SK-N-SH (cell line): ENCODE data around the gene PRDX5.

Experiments used
- FOXJ3 ChIP-seq: sonication (generic); formaldehyde crosslinking; IDR thresholded peaks from 2 replicates; pipeline ENCODE4 v1.5.1; 2020; ENCODE audit warnings: mild to moderate bottlenecking, missing genetic modification reagents
- POLR2AphosphoS5 ChIP-seq: IDR thresholded peaks from 2 replicates; pipeline ENCODE4 v1.6.1; 2012; ENCODE audit warnings: low read depth, low read length
- REST ChIP-seq: IDR thresholded peaks from 2 replicates; pipeline ENCODE4 v1.6.1; 2012; ENCODE audit warnings: mild to moderate bottlenecking, low read depth, low read length, moderate library complexity
- RFX5 ChIP-seq: IDR thresholded peaks from 2 replicates; pipeline ENCODE4 v1.6.1; 2012; ENCODE audit warnings: mild to moderate bottlenecking, improper control_type of control experiment, low read length
- TF ChIP-seq, protein P1 (sequence below): IDR thresholded peaks from 2 replicates; pipeline ENCODE4 v1.4.0; 2012; ENCODE audit warnings: low read depth
- TF ChIP-seq, protein P2 (sequence below): fragments of 200-600 bp; sonication (generic); IDR thresholded peaks from 2 replicates; pipeline ENCODE4 v1.6.1; 2017; ENCODE audit warnings: antibody characterized with exemption, mild to moderate bottlenecking, moderate library complexity

DNA sequence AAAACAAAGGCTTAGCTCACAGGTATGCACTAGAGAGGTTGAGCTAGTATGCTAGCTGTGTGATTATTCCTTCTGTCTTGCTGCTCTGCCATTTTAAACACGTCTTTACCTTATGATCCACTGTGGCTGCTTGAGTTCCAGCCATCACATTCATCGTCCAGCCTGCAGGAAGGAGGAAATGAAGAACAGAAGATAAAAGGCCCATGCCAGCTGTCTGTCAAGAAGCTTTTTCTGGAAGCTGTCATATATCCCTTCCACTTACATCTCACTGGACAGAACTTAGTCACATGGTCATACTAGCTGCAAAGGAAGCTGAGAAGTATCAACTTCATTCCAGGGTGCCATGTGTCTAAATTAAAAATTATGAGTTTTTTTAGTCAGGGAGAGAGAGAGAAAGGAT is 9.5 kb downstream of the PRDX5 start:
- TF ChIP-seq, protein P1, sequence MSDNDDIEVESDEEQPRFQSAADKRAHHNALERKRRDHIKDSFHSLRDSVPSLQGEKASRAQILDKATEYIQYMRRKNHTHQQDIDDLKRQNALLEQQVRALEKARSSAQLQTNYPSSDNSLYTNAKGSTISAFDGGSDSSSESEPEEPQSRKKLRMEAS = no peak
- TF ChIP-seq, protein P2, sequence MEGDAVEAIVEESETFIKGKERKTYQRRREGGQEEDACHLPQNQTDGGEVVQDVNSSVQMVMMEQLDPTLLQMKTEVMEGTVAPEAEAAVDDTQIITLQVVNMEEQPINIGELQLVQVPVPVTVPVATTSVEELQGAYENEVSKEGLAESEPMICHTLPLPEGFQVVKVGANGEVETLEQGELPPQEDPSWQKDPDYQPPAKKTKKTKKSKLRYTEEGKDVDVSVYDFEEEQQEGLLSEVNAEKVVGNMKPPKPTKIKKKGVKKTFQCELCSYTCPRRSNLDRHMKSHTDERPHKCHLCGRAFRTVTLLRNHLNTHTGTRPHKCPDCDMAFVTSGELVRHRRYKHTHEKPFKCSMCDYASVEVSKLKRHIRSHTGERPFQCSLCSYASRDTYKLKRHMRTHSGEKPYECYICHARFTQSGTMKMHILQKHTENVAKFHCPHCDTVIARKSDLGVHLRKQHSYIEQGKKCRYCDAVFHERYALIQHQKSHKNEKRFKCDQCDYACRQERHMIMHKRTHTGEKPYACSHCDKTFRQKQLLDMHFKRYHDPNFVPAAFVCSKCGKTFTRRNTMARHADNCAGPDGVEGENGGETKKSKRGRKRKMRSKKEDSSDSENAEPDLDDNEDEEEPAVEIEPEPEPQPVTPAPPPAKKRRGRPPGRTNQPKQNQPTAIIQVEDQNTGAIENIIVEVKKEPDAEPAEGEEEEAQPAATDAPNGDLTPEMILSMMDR = no peak
- TF ChIP-seq FOXJ3 = no peak
- no peak for TF ChIP-seq REST
- no peak for TF ChIP-seq POLR2AphosphoS5
- no peak for TF ChIP-seq RFX5
